Measurements from ENCODE around the gene CACNA2D2.

Gene CACNA2D2

GRCh38 chr3:50503504-50504342, at the start of gene CACNA2D2:
Gene CACNA2D2, minus strand, starts transcription at chr3:50503634. Its CDS starts 211 bp downstream, at chr3:50503423.
- in situ Hi-C loops (cut with MboI; ENCODE audit: low sequenced_read_pairs) = no loop called here

GRCh38 chr3:50552598-50552997, 49.2 kb upstream of the CACNA2D2 start:
- in situ Hi-C loops (cut with MboI; ENCODE audit: low sequenced_read_pairs) = no loop called here

GRCh38 chr3:50551681-50552435, 48.4 kb upstream of the CACNA2D2 start:
- in situ Hi-C loops (cut with MboI; ENCODE audit: low sequenced_read_pairs) = no loop called here

- in situ Hi-C loops (cut with MboI; ENCODE audit: low sequenced_read_pairs) = no loop called here
Measured at GRCh38 chr3:50551054-50551659, 47.7 kb upstream of the CACNA2D2 start.

- in situ Hi-C loops (cut with MboI; ENCODE audit: low sequenced_read_pairs) = no loop called here
Measured at GRCh38 chr3:50550079-50550736, 46.8 kb upstream of the CACNA2D2 start.

- in situ Hi-C loops (cut with MboI; ENCODE audit: low sequenced_read_pairs) = loop anchor here (25.0 kb wide), 2 partner anchors 112 to 187 kb away; partner anchors contain the start of genes CYB561D2, NPRL2 and TMEM115
Measured at GRCh38 chr3:50549226-50549625, 45.8 kb upstream of the CACNA2D2 start.

GRCh38 chr3:50545781-50546180, 42.3 kb upstream of the CACNA2D2 start:
- in situ Hi-C loops (cut with MboI; ENCODE audit: low sequenced_read_pairs) = loop anchor here (25.0 kb wide), 2 partner anchors 108 to 183 kb away; partner anchors contain the start of genes CYB561D2, NPRL2 and TMEM115

GRCh38 chr3:50542177-50543034, 39.0 kb upstream of the CACNA2D2 start:
- in situ Hi-C loops (cut with MboI; ENCODE audit: low sequenced_read_pairs) = loop anchor here (25.0 kb wide), 2 partner anchors 105 to 180 kb away; partner anchors contain the start of genes CYB561D2, NPRL2 and TMEM115

GRCh38 chr3:50539356-50540286, 36.2 kb upstream of the CACNA2D2 start:
- in situ Hi-C loops (cut with MboI; ENCODE audit: low sequenced_read_pairs) = loop anchor here (25.0 kb wide), 2 partner anchors 102 to 177 kb away; partner anchors contain the start of genes CYB561D2, NPRL2 and TMEM115

GRCh38 chr3:50537421-50538129, 34.1 kb upstream of the CACNA2D2 start:
- in situ Hi-C loops (cut with MboI; ENCODE audit: low sequenced_read_pairs) = loop anchor here (25.0 kb wide), 2 partner anchors 100 to 175 kb away; partner anchors contain the start of genes CYB561D2, NPRL2 and TMEM115

GRCh38 chr3:50536471-50537180, 33.2 kb upstream of the CACNA2D2 start:
- in situ Hi-C loops (cut with MboI; ENCODE audit: low sequenced_read_pairs) = loop anchor here (25.0 kb wide), 2 partner anchors 99 to 174 kb away; partner anchors contain the start of genes CYB561D2, NPRL2 and TMEM115

- in situ Hi-C loops (cut with MboI; ENCODE audit: low sequenced_read_pairs) = loop anchor here (25.0 kb wide), 2 partner anchors 98 to 173 kb away; partner anchors contain the start of genes CYB561D2, NPRL2 and TMEM115
Measured at GRCh38 chr3:50534681-50535330, 31.4 kb upstream of the CACNA2D2 start.

- in situ Hi-C loops (cut with MboI; ENCODE audit: low sequenced_read_pairs) = loop anchor here (25.0 kb wide), 2 partner anchors 97 to 172 kb away; partner anchors contain the start of genes CYB561D2, NPRL2 and TMEM115
Measured at GRCh38 chr3:50533807-50534461, 30.5 kb upstream of the CACNA2D2 start.

- in situ Hi-C loops (cut with MboI; ENCODE audit: low sequenced_read_pairs) = loop anchor here (25.0 kb wide), 2 partner anchors 96 to 171 kb away; partner anchors contain the start of genes CYB561D2, NPRL2 and TMEM115
Measured at GRCh38 chr3:50533316-50533715, 29.9 kb upstream of the CACNA2D2 start.

- in situ Hi-C loops (cut with MboI; ENCODE audit: low sequenced_read_pairs) = loop anchor here (25.0 kb wide), 2 partner anchors 95 to 170 kb away; partner anchors contain the start of genes CYB561D2, NPRL2 and TMEM115
Measured at GRCh38 chr3:50532062-50532705, 28.8 kb upstream of the CACNA2D2 start.

Data from HL-60/S4 (cell line).